Natural killer cell (primary cell): ENCODE results near the gene CCNK. TPM values are rescaled to one million over a fixed set of nuclear protein-coding genes. Genes with fewer than 3 reads are reported as not detected.
A peak's percentile ranks its signal among the peaks of the same experiment; 100 is the strongest.

Experiments used
- ATAC-seq, 3 donors: fragments of 150-1000 bp in 2 of 3; fragments of 200-7000 bp in 1 of 3; cut with Tn5 transposase; 1 replicate in 1 of 3; 2 replicates in 2 of 3; pipeline ENCODE4 v1.10.0; 2021; ENCODE audit warnings: mild to moderate bottlenecking in 2 of 3, moderate library complexity in 2 of 3
- DNase-seq, 2 donors: peaks; one replicate each; pipeline versions ENCODE4 v3.0.0 to v3.0.0-alpha.2; 2013 to 2021; ENCODE audit warnings: mixed read lengths in 1 of 2
- H3K27ac ChIP-seq: one replicate; pipeline ENCODE4 v1.5.1; 2013; ENCODE audit warnings: mild to moderate bottlenecking, low read length
- H3K27me3 ChIP-seq: one replicate; pipeline ENCODE4 v1.6.1; 2013; ENCODE audit warnings: low read length; ENCODE audit not compliant: control insufficient read depth, insufficient read depth
- H3K36me3 ChIP-seq: one replicate; pipeline ENCODE4 v1.6.1; 2013; ENCODE audit warnings: low read length; ENCODE audit not compliant: control insufficient read depth, insufficient read depth
- H3K4me1 ChIP-seq: one replicate; pipeline ENCODE4 v1.6.1; 2013; ENCODE audit warnings: low read length; ENCODE audit not compliant: control insufficient read depth, insufficient read depth
- H3K4me3 ChIP-seq: one replicate; pipeline ENCODE4 v1.5.1; 2013; ENCODE audit warnings: low read length
- H3K9me3 ChIP-seq: one replicate; pipeline ENCODE4 v1.6.1; 2013; ENCODE audit warnings: low read length; ENCODE audit not compliant: control insufficient read depth, insufficient read depth
- H3K27ac Mint-ChIP-seq, 2 donors: one replicate each; pipeline ENCODE4 v1.8.0; 2022; ENCODE audit warnings: mild to moderate bottlenecking in 2 of 2, mixed read lengths in 2 of 2, moderate library complexity in 1 of 2
- H3K27me3 Mint-ChIP-seq, 2 donors: one replicate each; pipeline ENCODE4 v1.8.0; 2022; ENCODE audit warnings: low read depth in 2 of 2, mixed read lengths in 2 of 2
- H3K36me3 Mint-ChIP-seq: one replicate; pipeline ENCODE4 v1.8.0; 2022; ENCODE audit warnings: mixed read lengths
- H3K4me1 Mint-ChIP-seq, 2 donors: one replicate each; pipeline ENCODE4 v1.8.0; 2022; ENCODE audit warnings: mixed read lengths in 2 of 2
- H3K4me3 Mint-ChIP-seq: one replicate; pipeline ENCODE4 v1.8.0; 2022; ENCODE audit warnings: mild to moderate bottlenecking, moderate library complexity, mixed read lengths
- H3K9me3 Mint-ChIP-seq, 2 donors: one replicate each; pipeline ENCODE4 v1.8.0; 2022; ENCODE audit warnings: mixed read lengths in 2 of 2
- WGBS: methylation state at CpG from one replicate; pipeline ENCODE4 v1.1.7; 2013; ENCODE audit warnings: missing lambda C conversion rate; ENCODE audit not compliant: insufficient coverage; 5-methylcytosine and 5-hydroxymethylcytosine counted together
- intact Hi-C: fragments of 100-400 bp; cut with micrococcal nuclease; formaldehyde crosslinking; loops from one replicate; pipeline ENCODE4 v1.14.2; 2022
- total RNA-seq, 4 donors: library from RNA; stranded (reverse); fragments of 120-200 nt in 1 of 4; gene quantifications; one replicate each; pipeline versions ENCODE4 v1.2.3 to v1.2.4, GENCODE V29; 2013 to 2022
- TF ChIP-seq, protein P1 (sequence below): fragments of 200-600 bp; IDR thresholded peaks from one replicate; pipeline ENCODE4 v1.8.0; 2022; ENCODE audit warnings: antibody characterized with exemption

The CCNK gene
- total RNA-seq, 3 donors from 2014 or later (not counting 1 experiment from before 2014, with no cell fraction given): 155 to 168 (median 165) TPM

- Mint-ChIP-seq H3K36me3 (peaks cover 17% of the 10 kb centered on the region), H3K4me3 (no peak overlapping the region), H3K27me3 (no peaks in the 10 kb centered on the region), H3K4me1 (no peaks in the 10 kb centered on the region), H3K9me3 (no peaks in the 10 kb centered on the region), H3K27ac (peak overlapping the region in 1 of 2 donors; percentile 11)
- intact Hi-C loops: no loop called here
- H3K4me3 ChIP-seq: no peak overlapping the region
- no peak for DNase-seq
- no peaks in the 10 kb centered on the region for H3K27me3 ChIP-seq
- TF ChIP-seq, protein P1, sequence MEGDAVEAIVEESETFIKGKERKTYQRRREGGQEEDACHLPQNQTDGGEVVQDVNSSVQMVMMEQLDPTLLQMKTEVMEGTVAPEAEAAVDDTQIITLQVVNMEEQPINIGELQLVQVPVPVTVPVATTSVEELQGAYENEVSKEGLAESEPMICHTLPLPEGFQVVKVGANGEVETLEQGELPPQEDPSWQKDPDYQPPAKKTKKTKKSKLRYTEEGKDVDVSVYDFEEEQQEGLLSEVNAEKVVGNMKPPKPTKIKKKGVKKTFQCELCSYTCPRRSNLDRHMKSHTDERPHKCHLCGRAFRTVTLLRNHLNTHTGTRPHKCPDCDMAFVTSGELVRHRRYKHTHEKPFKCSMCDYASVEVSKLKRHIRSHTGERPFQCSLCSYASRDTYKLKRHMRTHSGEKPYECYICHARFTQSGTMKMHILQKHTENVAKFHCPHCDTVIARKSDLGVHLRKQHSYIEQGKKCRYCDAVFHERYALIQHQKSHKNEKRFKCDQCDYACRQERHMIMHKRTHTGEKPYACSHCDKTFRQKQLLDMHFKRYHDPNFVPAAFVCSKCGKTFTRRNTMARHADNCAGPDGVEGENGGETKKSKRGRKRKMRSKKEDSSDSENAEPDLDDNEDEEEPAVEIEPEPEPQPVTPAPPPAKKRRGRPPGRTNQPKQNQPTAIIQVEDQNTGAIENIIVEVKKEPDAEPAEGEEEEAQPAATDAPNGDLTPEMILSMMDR: no peak
- peaks cover 79% of the 10 kb centered on the region for H3K36me3 ChIP-seq
- peak in 1 of 3 donors; percentile 5 for ATAC-seq
- H3K9me3 ChIP-seq: no peaks in the 10 kb centered on the region
- over 99% methylated on average over 12 of the region's 13 CpGs for WGBS
- H3K27ac ChIP-seq: no peak overlapping the region
- no peaks in the 10 kb centered on the region for H3K4me1 ChIP-seq
Observed at GRCh38 chr14:99507860-99508640, 26.8 kb downstream of the CCNK start.

DNA sequence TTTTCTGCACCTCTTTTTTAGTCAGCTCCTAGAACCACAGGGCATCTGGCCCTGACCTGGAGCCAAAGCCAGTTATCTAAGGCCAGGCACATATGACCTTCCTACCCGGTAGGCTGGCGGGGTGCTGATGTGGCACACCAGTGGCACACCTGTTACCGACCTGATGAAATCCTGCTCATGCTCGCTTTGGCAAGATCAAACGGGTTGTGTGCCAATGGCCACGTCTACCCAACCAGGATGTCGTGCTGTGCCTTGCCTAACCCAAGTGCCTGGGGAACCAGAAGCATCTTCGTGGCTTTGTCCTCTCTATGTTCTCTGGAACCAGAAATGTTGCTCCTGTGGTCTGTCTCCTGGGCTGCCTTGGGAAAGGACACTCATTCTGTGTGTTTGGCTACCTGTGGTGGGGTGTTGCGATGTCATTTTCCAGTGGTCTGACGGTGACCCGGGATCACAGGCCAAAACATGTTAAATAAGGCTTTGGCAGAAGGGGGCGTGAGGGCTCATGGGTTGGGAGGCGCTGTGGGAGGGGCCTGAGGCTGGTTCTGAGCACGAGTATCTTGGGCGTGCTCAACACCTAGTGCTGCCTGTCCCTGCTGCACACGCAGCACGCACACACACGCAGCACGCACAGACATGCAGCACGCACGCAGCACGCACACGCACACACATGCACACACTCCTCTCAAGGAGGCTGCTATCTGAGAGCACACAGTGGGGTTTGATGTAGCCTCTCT, 27.9 kb downstream of the CCNK start:
- no peaks in the 10 kb centered on the region for H3K4me1 Mint-ChIP-seq
- H3K9me3 ChIP-seq: no peaks in the 10 kb centered on the region
- ATAC-seq (peak in 1 of 3 donors; percentile 11), DNase-seq (no peak)
- H3K27me3 ChIP-seq: no peaks in the 10 kb centered on the region
- no peaks in the 10 kb centered on the region for H3K4me1 ChIP-seq
- H3K9me3 Mint-ChIP-seq: no peaks in the 10 kb centered on the region
- TF ChIP-seq, protein P1: no peak
- peaks cover 12% of the 10 kb centered on the region for H3K36me3 Mint-ChIP-seq
- WGBS: 97% methylated on average over 23 of the region's 23 CpGs
- H3K27ac Mint-ChIP-seq: peak overlapping the region in 1 of 2 donors; percentile 11
- H3K4me3 Mint-ChIP-seq: no peak overlapping the region
- peaks cover 69% of the 10 kb centered on the region for H3K36me3 ChIP-seq
- no peak overlapping the region for H3K4me3 ChIP-seq
- no peak overlapping the region for H3K27ac ChIP-seq
- H3K27me3 Mint-ChIP-seq: no peaks in the 10 kb centered on the region
- intact Hi-C loops: no loop called here

DNA sequence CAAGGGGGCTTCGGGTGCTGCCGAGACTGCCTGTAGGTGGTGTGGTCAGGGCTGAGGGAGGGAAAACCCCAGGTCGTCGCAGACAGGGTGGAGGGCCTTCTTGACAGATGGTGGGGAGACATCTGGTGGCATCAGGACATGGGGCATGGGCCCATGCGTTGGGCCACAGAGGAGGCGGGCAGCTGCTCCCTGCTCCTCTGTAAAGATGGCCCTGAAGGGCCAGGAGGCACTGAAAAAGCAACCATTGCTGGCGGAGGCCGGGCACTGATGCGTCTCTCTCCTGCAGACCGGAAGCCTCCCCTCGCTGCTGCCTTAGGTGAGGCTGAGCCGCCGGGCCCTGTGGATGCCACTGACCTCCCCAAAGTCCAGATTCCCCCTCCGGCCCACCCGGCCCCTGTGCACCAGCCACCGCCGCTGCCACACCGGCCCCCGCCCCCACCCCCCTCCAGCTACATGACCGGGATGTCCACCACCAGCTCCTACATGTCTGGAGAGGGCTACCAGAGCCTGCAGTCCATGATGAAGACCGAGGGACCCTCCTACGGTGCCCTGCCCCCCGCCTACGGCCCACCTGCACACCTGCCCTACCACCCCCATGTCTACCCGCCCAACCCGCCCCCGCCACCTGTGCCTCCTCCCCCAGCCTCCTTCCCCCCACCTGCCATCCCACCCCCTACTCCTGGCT, 28.8 kb downstream of the CCNK start:
- Mint-ChIP-seq H3K4me1 (no peaks in the 10 kb centered on the region), H3K27me3 (no peaks in the 10 kb centered on the region), H3K9me3 (no peaks in the 10 kb centered on the region), H3K4me3 (no peak overlapping the region), H3K36me3 (peaks cover 12% of the 10 kb centered on the region), H3K27ac (no peak overlapping the region)
- DNase-seq (no peak), ATAC-seq (peak in 1 of 3 donors; percentile 15)
- Histone ChIP-seq H3K36me3 (peaks cover 61% of the 10 kb centered on the region), H3K9me3 (no peaks in the 10 kb centered on the region), H3K27me3 (no peaks in the 10 kb centered on the region), H3K4me3 (no peak overlapping the region), H3K27ac (no peak overlapping the region), H3K4me1 (no peaks in the 10 kb centered on the region)
- WGBS: 91% methylated on average over 17 of the region's 27 CpGs
- TF ChIP-seq, protein P1: no peak
- intact Hi-C loops: no loop called here
